ENCODE results near the gene PKN1. TPM values are rescaled to one million over a fixed set of nuclear protein-coding genes. Genes with fewer than 3 reads are reported as not detected.

PKN1 gene
- total RNA-seq, 6 donors from 2014 or later = 95.2 to 278 (median 200) TPM

DNA sequence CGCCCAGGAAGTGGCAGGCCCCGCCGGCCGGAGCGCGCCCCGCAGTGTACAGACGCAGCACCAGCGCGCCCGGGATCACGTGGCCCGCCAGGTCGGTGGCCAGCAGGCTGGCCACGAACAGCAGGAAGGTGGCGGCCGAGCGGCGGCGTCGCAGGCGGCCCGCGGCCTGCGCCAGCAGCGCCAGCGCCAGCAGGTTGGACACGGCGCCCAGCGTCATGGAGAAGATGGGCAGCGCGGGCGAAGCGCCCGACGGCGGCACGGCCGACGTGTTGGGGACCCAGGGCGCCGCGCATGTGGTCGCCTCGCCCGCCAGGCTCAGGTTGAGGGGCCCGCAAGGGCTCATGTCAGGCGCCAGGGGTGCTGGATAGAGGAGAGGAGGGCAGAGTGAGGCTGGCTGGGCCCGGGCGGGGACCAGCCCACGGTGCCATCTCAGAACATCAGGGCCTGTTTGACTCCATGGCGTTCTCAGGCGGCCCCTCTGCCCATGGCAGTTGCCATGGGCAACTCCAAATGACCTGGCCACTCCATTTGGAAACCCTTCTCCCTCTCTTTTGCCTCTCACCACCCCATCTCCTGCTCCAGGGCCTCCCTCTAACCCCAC is 41.0 kb downstream of the PKN1 start:
- ATAC-seq (ENCODE audit: low FRiP score in 2 of 2) (no peak), DNase-seq (peak; percentile 54 to 90)
- peaks cover 8 to 47% (median 43%) of the 10 kb centered on the region in 4 donors for H3K36me3 ChIP-seq
- no peak overlapping the region for H3K27ac ChIP-seq
- peaks cover 0 to 26% (median 7%) of the 10 kb centered on the region in 4 donors for H3K27me3 ChIP-seq
- TF ChIP-seq, protein P1, sequence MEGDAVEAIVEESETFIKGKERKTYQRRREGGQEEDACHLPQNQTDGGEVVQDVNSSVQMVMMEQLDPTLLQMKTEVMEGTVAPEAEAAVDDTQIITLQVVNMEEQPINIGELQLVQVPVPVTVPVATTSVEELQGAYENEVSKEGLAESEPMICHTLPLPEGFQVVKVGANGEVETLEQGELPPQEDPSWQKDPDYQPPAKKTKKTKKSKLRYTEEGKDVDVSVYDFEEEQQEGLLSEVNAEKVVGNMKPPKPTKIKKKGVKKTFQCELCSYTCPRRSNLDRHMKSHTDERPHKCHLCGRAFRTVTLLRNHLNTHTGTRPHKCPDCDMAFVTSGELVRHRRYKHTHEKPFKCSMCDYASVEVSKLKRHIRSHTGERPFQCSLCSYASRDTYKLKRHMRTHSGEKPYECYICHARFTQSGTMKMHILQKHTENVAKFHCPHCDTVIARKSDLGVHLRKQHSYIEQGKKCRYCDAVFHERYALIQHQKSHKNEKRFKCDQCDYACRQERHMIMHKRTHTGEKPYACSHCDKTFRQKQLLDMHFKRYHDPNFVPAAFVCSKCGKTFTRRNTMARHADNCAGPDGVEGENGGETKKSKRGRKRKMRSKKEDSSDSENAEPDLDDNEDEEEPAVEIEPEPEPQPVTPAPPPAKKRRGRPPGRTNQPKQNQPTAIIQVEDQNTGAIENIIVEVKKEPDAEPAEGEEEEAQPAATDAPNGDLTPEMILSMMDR (IDR thresholded peaks at IDR 0.05) = no peak
- TF ChIP-seq EP300 (IDR thresholded peaks at IDR 0.05) = no peak
- TF ChIP-seq POLR2A (IDR thresholded peaks at IDR 0.05) = no peak
- TF ChIP-seq POLR2AphosphoS5 (IDR thresholded peaks at IDR 0.05) = no peak
- H3K4me1 ChIP-seq = peaks cover 42 to 61% (median 51%) of the 10 kb centered on the region in 4 donors
- 33 to 51% methylated on average over 21 to 37 of the region's 53 CpGs for WGBS, 2 donors
- peak overlapping the region in 3 of 4 donors; percentile 20 to 33 (median 31) for H3K4me3 ChIP-seq
- no peaks in the 10 kb centered on the region for H3K9me3 ChIP-seq

DNA sequence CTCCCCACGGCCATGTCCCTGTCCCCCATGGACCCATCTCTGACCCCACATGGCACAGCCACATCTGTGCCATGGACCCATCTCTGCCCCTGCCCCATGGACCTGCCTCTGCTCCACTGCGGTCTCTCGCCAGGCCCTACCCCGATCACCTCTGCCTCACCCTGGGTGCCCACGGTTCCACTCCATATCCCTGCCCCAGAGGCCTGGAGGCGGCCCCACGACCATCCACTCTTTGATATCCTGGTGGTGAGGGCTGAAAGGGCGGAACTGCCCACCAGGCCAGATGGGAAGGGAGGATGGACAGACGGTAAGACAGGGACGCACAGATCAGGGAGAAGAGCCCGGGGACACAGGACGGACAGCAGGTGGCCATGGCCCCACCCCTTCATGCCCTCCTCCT is 41.7 kb downstream of the PKN1 start:
- TF ChIP-seq POLR2A (IDR thresholded peaks at IDR 0.05) (no peak), POLR2AphosphoS5 (IDR thresholded peaks at IDR 0.05) (no peak), EP300 (IDR thresholded peaks at IDR 0.05) (no peak)
- TF ChIP-seq, protein P1 (IDR thresholded peaks at IDR 0.05) = no peak
- peaks cover 42 to 67% (median 52%) of the 10 kb centered on the region in 4 donors for H3K4me1 ChIP-seq
- no peaks in the 10 kb centered on the region for H3K9me3 ChIP-seq
- H3K27me3 ChIP-seq = peaks cover 0 to 26% (median 7%) of the 10 kb centered on the region in 4 donors
- WGBS, 2 donors = 39 to 48% methylated on average over 6 to 12 of the region's 12 CpGs
- ATAC-seq (ENCODE audit: low FRiP score in 2 of 2) = no peak
- no peak for DNase-seq
- peak overlapping the region in 2 of 4 donors; percentile 32 to 62 for H3K27ac ChIP-seq
- peak overlapping the region in 2 of 4 donors; percentile 4 to 33 for H3K4me3 ChIP-seq
- H3K36me3 ChIP-seq = peaks cover 4 to 47% (median 43%) of the 10 kb centered on the region in 4 donors

DNA sequence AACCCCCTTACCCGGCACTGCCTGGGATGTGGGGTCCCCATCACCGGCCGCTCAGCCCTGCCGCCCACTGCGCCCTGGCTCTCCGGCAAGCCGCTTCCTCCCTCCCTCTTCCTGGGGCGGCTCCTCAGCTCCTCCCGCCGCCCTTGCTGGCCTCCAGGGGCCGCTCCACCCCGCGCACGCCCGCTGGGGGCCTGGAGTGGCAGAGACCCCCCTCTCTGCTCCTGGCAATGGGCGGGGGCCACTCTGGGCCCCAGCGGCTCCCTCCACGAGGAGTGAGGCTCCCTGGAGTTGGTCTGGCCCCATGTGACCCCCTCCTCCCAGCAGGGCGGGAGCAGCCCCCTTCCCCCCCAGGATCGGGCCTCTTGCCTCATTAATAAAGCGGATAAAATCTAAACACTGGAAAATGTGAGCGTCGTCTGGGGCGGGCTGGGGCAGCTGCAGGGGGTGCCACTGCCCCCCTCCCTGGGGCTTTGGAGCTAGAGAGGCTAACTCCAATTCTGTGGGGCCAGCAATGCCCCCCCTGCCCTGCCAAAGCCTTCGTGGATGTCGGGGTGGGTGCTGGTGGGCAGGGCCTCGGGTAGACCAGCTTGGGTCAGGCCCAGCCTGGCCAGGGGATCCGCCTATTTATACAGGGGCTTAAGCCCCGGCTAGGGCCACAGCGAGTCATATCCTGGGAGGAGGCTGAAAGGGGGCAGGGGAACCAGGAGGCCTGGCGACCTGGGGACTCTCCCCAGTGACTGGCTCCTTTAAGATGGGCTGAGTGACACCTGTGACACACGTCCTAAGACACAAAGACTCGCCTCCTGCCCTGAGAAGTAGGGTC is 42.4 kb downstream of the PKN1 start, which contains the start of gene PTGER1:
Gene PTGER1, minus strand, starts transcription at position 104 of the 823 bp plus-strand sequence. CDS start 1,034 bp downstream, outside the sequence.
- Histone ChIP-seq H3K27ac (peak within 1 kb of the TSS in 3 of 4 donors; percentile 15 to 62 (median 32)), H3K4me1 (peaks cover 42 to 73% (median 52%) of the 10 kb centered on the region in 4 donors), H3K36me3 (peaks cover 0 to 47% (median 43%) of the 10 kb centered on the region in 4 donors), H3K27me3 (peaks cover 0 to 26% (median 7%) of the 10 kb centered on the region in 4 donors), H3K9me3 (no peaks in the 10 kb centered on the region), H3K4me3 (peak within 1 kb of the TSS in 3 of 4 donors; percentile 4 to 33 (median 31))
- TF ChIP-seq, protein P1 (IDR thresholded peaks at IDR 0.05) = peak; percentile 21 to 41 (median 28)
- no peak for TF ChIP-seq POLR2A (IDR thresholded peaks at IDR 0.05)
- DNase-seq (peak in 1 of 2 donors; percentile 88), ATAC-seq (ENCODE audit: low FRiP score in 2 of 2) (peak in 1 of 2 donors; percentile 25)
- 5 to 8% methylated on average over 11 to 33 of the region's 33 CpGs for whole genome bisulfite sequencing, 2 donors

DNA sequence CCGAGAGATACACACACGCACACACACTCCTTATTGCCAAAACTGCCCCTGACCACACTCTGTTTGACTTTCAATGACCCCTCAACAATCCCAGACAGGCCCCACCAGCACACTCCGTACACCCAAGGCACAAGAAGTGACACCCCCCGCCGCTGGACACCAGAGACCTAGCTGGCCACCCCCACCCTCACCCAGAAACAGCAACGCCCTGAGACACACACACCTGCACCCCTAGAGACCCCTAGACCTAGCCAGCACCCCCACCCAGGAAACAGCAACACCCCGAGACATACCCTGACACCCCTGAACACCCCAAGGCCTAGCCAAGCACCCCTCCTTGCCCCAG is 43.2 kb downstream of the PKN1 start:
- DNase-seq (no peak), ATAC-seq (ENCODE audit: low FRiP score in 2 of 2) (no peak)
- Histone ChIP-seq H3K4me1 (peaks cover 42 to 75% (median 52%) of the 10 kb centered on the region in 4 donors), H3K27ac (peak overlapping the region in 3 of 4 donors; percentile 15 to 62 (median 39)), H3K4me3 (no peak overlapping the region), H3K36me3 (peaks cover 0 to 46% (median 37%) of the 10 kb centered on the region in 4 donors), H3K27me3 (peaks cover 0 to 26% (median 7%) of the 10 kb centered on the region in 4 donors), H3K9me3 (no peaks in the 10 kb centered on the region)
- 84 to 90% methylated on average over 7 of the region's 7 CpGs for WGBS, 2 donors
- TF ChIP-seq, protein P1 (IDR thresholded peaks at IDR 0.05) = no peak
- TF ChIP-seq EP300 (IDR thresholded peaks at IDR 0.05) = no peak
- TF ChIP-seq POLR2A (IDR thresholded peaks at IDR 0.05) = no peak
- TF ChIP-seq POLR2AphosphoS5 (IDR thresholded peaks at IDR 0.05) = no peak
